HepG2 (cell line): ENCODE results near the gene ABCC1. TPM values are rescaled to one million over a fixed set of nuclear protein-coding genes. Genes with fewer than 3 reads are reported as not detected.

ENCODE experiments used
- ATF7 ChIP-seq, 2 experiments: fragments of 450-650 bp in 1 of 2; sonication (generic) in 1 of 2; formaldehyde crosslinking in 1 of 2; IDR thresholded peaks; 2 replicates each; pipeline versions ENCODE4 v1.4.0 to v1.6.1; 2016 to 2020; ENCODE audit warnings: antibody characterized with exemption in 1 of 2, mild to moderate bottlenecking in 1 of 2, missing genetic modification reagents in 1 of 2
- DMAP1 ChIP-seq: IDR thresholded peaks from 2 replicates; pipeline ENCODE4 v1.6.1; 2016
- HOXA3 ChIP-seq: sonication (generic); formaldehyde crosslinking; IDR thresholded peaks from 2 replicates; pipeline ENCODE4 v1.5.0; 2020; ENCODE audit warnings: missing genetic modification reagents
- HOXA5 ChIP-seq: sonication (generic); formaldehyde crosslinking; IDR thresholded peaks from 2 replicates; pipeline ENCODE4 v1.4.0; 2020; ENCODE audit warnings: missing genetic modification reagents
- LRRFIP1 ChIP-seq: sonication (generic); formaldehyde crosslinking; conservative IDR thresholded peaks from 2 replicates; pipeline ENCODE4 v1.4.0; 2020; ENCODE audit warnings: missing genetic modification reagents
- MED8 ChIP-seq: sonication (generic); formaldehyde crosslinking; IDR thresholded peaks from 2 replicates; pipeline ENCODE4 v1.8.1; 2023; ENCODE audit warnings: mild to moderate bottlenecking, missing genetic modification reagents; ENCODE audit not compliant: insufficient replicate concordance
- MTA3 ChIP-seq: sonication (generic); formaldehyde crosslinking; IDR thresholded peaks from 2 replicates; pipeline ENCODE4 v1.4.0; 2020; ENCODE audit warnings: missing genetic modification reagents
- MYC ChIP-seq: sonication (generic); formaldehyde crosslinking; IDR thresholded peaks from 2 replicates; pipeline ENCODE4 v1.9.0; 2021; ENCODE audit warnings: missing genetic modification reagents, borderline replicate concordance
- MYPOP ChIP-seq: sonication (generic); formaldehyde crosslinking; IDR thresholded peaks from 2 replicates; pipeline ENCODE4 v1.8.1; 2023; ENCODE audit warnings: mild to moderate bottlenecking, moderate library complexity, missing genetic modification reagents
- NBN ChIP-seq: fragments of 450-650 bp; conservative IDR thresholded peaks from 2 replicates; pipeline ENCODE4 v1.6.1; 2017
- STAT5B ChIP-seq: sonication (generic); formaldehyde crosslinking; IDR thresholded peaks from 2 replicates; pipeline ENCODE4 v1.4.0; 2020; ENCODE audit warnings: missing genetic modification reagents
- TBP ChIP-seq: sonication (generic); formaldehyde crosslinking; IDR thresholded peaks from 2 replicates; pipeline ENCODE4 v1.5.0; 2020; ENCODE audit warnings: missing genetic modification reagents
- TCF7 ChIP-seq: sonication (generic); IDR thresholded peaks from 2 replicates; pipeline ENCODE4 v1.6.1; 2016; ENCODE audit warnings: antibody characterized with exemption, low read depth
- THYN1 ChIP-seq: sonication (generic); formaldehyde crosslinking; IDR thresholded peaks from 2 replicates; pipeline ENCODE4 v1.8.1; 2023; ENCODE audit warnings: low read depth, mild to moderate bottlenecking, moderate library complexity, missing genetic modification reagents, borderline replicate concordance
- YY1 ChIP-seq: IDR thresholded peaks from 2 replicates; pipeline ENCODE4 v1.6.1; 2011; ENCODE audit warnings: low read length, low read depth, moderate library complexity, mild to moderate bottlenecking; ENCODE audit not compliant: insufficient read depth, insufficient replicate concordance
- ZMYM3 ChIP-seq: sonication (generic); formaldehyde crosslinking; IDR thresholded peaks from 2 replicates; pipeline ENCODE4 v1.5.1; 2020; ENCODE audit warnings: mild to moderate bottlenecking, missing genetic modification reagents
- ZNF205 ChIP-seq: IDR thresholded peaks from 2 replicates; pipeline ENCODE4 v1.6.1; 2018; ENCODE audit warnings: missing biosample characterization, missing genetic modification reagents
- ZNF251 ChIP-seq: sonication (generic); formaldehyde crosslinking; IDR thresholded peaks from 2 replicates; pipeline ENCODE4 v1.9.0; 2021; ENCODE audit warnings: mild to moderate bottlenecking, missing genetic modification reagents
- ZNF260 ChIP-seq: sonication (generic); formaldehyde crosslinking; IDR thresholded peaks from 2 replicates; pipeline ENCODE4 v1.4.0; 2020; ENCODE audit warnings: missing genetic modification reagents, low read depth, mild to moderate bottlenecking, borderline replicate concordance
- ZNF274 ChIP-seq: sonication (generic); formaldehyde crosslinking; IDR thresholded peaks from 2 replicates; pipeline ENCODE4 v1.5.1; 2020; ENCODE audit warnings: mild to moderate bottlenecking, missing genetic modification reagents
- ZNF543 ChIP-seq: sonication (generic); formaldehyde crosslinking; IDR thresholded peaks from 2 replicates; pipeline ENCODE4 v1.4.0; 2020; ENCODE audit warnings: mild to moderate bottlenecking, missing genetic modification reagents
- polyA plus RNA-seq, 8 experiments: library from polyadenylated mRNA; depleted of rRNA in 3 of 8; stranded (reverse) in 7 of 8; unstranded in 1 of 8; fragments of >200 nt; fragmentation: Illumina TruSeq in 4 of 8; extraction: Trizol in 4 of 8; gene quantifications; 2 replicates each; pipeline versions ENCODE4 v1.2.1 to v1.2.3, GENCODE V29; 2011 to 2016; ENCODE audit warnings: low read depth in 4 of 8, missing spikeins in 1 of 8, mixed read lengths in 1 of 8; ENCODE audit not compliant: insufficient read depth in 1 of 8
- total RNA-seq, 5 experiments: library from RNA; depleted of rRNA; stranded (reverse); fragments of >200 nt; fragmentation: Illumina TruSeq; extraction: Trizol; gene quantifications; 2 replicates each; pipeline ENCODE4 v1.2.3, GENCODE V29; 2016; ENCODE audit warnings: low read depth in 1 of 5
- TF ChIP-seq, protein P1 (sequence below): sonication (generic); formaldehyde crosslinking; IDR thresholded peaks from 2 replicates; pipeline ENCODE4 v1.5.0; 2020; ENCODE audit warnings: mild to moderate bottlenecking, missing genetic modification reagents
- TF ChIP-seq, protein P2 (sequence below): sonication (generic); formaldehyde crosslinking; IDR thresholded peaks from 2 replicates; pipeline ENCODE4 v1.8.0; 2022; ENCODE audit warnings: mild to moderate bottlenecking, missing genetic modification reagents, moderate library complexity
- TF ChIP-seq, protein P3 (sequence below): IDR thresholded peaks from 2 replicates; pipeline ENCODE4 v1.6.1; 2016; ENCODE audit warnings: mild to moderate bottlenecking

Gene ABCC1
- total and polyA plus RNA-seq, 2 of the 13 experiments (the other 11 are each of a cell fraction or from before 2014, with no cell fraction given) = 13.0 to 30.6 TPM

DNA sequence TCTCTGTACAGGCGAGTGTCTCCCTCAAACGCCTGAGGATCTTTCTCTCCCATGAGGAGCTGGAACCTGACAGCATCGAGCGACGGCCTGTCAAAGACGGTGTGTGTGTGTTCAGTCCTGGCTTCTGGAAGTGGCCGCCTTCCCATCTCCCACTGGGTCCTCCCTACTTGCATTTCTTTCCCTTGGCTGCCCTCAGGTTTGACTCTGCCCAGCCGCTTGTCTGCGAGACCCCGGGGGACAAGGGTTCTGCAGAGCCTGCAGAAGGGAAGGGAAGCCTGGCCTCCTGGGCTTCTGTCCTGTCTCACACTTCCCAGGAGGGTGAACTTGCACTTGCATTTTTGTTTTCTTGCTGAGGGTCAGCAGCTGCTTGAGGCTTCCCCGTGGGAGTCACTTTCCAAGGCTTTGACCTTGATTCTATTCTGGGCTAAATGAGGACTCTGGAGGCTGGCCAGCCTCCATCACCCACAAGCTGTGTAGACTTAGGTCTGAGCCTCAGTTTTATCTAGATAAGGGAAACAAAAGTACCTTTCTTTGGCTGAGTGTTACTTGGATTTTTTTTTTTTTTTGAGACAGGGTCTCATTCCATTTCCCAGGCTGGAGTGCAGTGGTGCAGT lies 122.3 kb downstream of the ABCC1 start (continued):
- TF ChIP-seq LRRFIP1 (CRISPR knock-in tag) (no peak), ATF7 (IDR thresholded peaks at IDR 0.05) (no peak), ATF7 (CRISPR knock-in tag; IDR thresholded peaks at IDR 0.05) (no peak), HOXA3 (CRISPR knock-in tag) (peak; percentile 47), ZNF251 (no peak), HOXA5 (CRISPR knock-in tag) (no peak), STAT5B (no peak), ZNF205 (CRISPR knock-in tag) (no peak), ZMYM3 (no peak), ZNF260 (CRISPR knock-in tag) (no peak), MTA3 (CRISPR knock-in tag) (no peak), TCF7 (no peak), MYPOP (CRISPR knock-in tag) (no peak), DMAP1 (CRISPR knock-in tag) (no peak), ZNF274 (CRISPR knock-in tag) (no peak), MYC (CRISPR knock-in tag) (no peak), ZNF543 (CRISPR knock-in tag) (no peak), THYN1 (no peak), YY1 (no peak), NBN (no peak), MED8 (CRISPR knock-in tag) (no peak), TBP (no peak)
- TF ChIP-seq, protein P1, sequence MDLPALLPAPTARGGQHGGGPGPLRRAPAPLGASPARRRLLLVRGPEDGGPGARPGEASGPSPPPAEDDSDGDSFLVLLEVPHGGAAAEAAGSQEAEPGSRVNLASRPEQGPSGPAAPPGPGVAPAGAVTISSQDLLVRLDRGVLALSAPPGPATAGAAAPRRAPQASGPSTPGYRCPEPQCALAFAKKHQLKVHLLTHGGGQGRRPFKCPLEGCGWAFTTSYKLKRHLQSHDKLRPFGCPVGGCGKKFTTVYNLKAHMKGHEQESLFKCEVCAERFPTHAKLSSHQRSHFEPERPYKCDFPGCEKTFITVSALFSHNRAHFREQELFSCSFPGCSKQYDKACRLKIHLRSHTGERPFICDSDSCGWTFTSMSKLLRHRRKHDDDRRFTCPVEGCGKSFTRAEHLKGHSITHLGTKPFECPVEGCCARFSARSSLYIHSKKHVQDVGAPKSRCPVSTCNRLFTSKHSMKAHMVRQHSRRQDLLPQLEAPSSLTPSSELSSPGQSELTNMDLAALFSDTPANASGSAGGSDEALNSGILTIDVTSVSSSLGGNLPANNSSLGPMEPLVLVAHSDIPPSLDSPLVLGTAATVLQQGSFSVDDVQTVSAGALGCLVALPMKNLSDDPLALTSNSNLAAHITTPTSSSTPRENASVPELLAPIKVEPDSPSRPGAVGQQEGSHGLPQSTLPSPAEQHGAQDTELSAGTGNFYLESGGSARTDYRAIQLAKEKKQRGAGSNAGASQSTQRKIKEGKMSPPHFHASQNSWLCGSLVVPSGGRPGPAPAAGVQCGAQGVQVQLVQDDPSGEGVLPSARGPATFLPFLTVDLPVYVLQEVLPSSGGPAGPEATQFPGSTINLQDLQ (CRISPR knock-in tag) = no peak
- TF ChIP-seq, protein P2, sequence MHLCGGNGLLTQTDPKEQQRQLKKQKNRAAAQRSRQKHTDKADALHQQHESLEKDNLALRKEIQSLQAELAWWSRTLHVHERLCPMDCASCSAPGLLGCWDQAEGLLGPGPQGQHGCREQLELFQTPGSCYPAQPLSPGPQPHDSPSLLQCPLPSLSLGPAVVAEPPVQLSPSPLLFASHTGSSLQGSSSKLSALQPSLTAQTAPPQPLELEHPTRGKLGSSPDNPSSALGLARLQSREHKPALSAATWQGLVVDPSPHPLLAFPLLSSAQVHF = no peak
- TF ChIP-seq, protein P3, sequence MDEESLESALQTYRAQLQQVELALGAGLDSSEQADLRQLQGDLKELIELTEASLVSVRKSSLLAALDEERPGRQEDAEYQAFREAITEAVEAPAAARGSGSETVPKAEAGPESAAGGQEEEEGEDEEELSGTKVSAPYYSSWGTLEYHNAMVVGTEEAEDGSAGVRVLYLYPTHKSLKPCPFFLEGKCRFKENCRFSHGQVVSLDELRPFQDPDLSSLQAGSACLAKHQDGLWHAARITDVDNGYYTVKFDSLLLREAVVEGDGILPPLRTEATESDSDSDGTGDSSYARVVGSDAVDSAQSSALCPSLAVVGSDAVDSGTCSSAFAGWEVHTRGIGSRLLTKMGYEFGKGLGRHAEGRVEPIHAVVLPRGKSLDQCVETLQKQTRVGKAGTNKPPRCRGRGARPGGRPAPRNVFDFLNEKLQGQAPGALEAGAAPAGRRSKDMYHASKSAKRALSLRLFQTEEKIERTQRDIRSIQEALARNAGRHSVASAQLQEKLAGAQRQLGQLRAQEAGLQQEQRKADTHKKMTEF = no peak
